Hair follicle dermal papilla cell (primary cell): ENCODE results near the gene HDAC11. TPM values are rescaled to one million over a fixed set of nuclear protein-coding genes. Genes with fewer than 3 reads are reported as not detected.

Experiments
- small RNA-seq: library from RNA; depleted of rRNA; stranded (forward); fragments of <200 nt; gene quantifications from one replicate; pipeline ENCODE3, GENCODE V24; 2012
- total RNA-seq: library from RNA; depleted of rRNA; stranded (reverse); fragments of >200 nt; gene quantifications from 2 replicates; pipeline ENCODE4 v1.2.3, GENCODE V29; 2012

The HDAC11 gene
- 12.7 and 13.0 TPM in 2 replicates for total RNA-seq

DNA sequence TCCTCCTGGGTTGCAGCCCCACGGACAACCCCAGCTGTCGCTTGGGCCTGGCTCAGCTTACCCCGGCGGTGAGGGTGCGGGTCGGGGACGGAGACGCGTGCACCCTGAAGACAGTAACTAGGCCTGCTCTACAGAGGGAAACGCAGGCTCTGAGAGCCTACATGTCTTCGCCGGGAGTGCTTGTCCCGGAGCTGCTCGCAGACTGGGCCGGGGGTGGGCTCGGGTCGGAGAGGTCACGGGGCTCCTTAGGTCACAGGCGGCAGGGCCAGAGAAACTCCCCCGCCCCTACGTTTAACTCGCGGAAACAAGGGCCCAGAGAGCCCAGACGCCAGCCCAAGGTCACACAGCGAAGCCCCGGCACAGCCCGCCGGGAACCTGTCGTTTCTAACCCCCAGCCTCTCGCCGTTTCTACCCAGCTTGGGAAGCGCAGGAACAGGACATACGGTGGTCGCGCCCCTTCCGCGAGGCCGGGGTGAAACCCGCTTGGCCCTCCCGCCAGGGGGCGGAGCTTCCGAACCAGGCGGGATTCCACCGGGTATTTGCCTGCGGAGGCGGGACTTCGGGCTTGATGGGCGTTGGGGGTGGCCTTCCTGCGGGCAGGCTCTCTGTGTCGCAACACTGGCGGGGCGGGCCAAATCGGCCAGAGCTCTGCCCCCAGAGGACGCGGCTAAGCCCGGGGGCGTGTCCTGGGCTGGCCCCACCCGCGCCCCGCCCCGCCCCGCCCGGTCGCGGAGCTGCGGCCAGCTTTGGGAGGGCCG, at the start of gene HDAC11:
HDAC11 (plus strand) TSS at position 725 of the 758 bp plus-strand sequence. CDS start 42 bp downstream, outside the sequence.

GRCh38 chr3:13548696-13549622, 68.9 kb downstream of the HDAC11 start, which contains the start of gene FBLN2:
FBLN2 (plus strand) TSS chr3:13549125; CDS start chr3:13570356, 21,231 bp downstream.

Small RNA genes lying within 50 kb of the gene (small RNA-seq; reads per million reads assigned to genes)
- gene AC027124.2: not detected

Other genes starting within 250 kb of the HDAC11 start
- gene NUP210, start 60.0 kb upstream of the HDAC11 start, total RNA-seq: under 0.01 TPM in 1 of 2 replicates, not detected in the other
- gene FBLN2, start 68.8 kb downstream of the HDAC11 start, total RNA-seq: 493 and 624 TPM in 2 replicates